Right hindlimb (tissue), 1 donor: ENCODE data around the gene MSL2.
"Not testable (repeated sequence)": the region's sequence is repeated elsewhere in the genome, so short reads cannot be mapped to it uniquely, and the experiment has no call there.

Experiments used
- DNase-seq: peaks from one replicate; pipeline ENCODE4 v3.0.0-alpha.2; 2018

MSL2 gene

DNA sequence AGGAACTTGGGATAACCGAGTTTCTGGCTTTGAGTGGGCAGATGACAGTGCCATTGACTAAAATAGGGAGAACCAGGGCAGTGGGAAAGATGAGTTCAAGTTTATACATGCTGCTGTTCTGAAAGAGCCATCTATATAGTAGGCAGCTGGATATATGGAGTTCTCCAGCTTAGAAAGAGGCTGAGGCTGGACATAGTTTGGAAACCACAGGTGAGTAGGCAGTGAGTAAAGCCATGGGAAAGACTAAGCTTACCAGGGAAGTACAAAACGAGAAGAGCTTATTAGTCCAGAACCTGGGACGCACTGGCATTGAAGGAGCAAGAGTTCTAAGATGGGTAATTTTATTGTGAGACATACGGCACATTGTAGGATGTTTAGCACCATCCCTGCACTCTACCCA lies 54.2 kb downstream of the MSL2 start:
- no peak for DNase-seq

DNA sequence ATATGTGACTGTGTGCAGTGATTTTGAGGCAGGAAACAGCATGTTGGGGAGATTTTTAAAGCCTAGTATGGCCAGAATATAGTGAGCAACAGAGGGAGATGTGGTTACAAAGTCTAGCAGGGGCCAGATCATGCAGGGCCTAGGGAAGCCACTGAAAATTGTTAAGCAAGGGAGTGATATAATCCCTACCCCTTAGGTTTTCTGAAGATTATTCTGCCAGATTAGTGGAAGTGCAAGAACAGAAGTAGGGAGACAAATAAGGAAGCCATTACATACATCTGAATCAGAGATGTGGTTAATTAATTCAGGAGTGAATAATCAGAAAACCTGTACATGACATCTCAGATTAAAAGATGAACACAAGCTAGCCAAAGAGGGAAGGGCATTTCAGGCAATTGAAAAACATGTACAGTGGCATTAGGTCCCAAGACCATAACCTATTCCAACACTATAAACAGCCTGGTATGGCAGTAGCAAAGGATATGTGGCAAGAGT lies 54.8 kb downstream of the MSL2 start:
- no peak for DNase-seq

DNA sequence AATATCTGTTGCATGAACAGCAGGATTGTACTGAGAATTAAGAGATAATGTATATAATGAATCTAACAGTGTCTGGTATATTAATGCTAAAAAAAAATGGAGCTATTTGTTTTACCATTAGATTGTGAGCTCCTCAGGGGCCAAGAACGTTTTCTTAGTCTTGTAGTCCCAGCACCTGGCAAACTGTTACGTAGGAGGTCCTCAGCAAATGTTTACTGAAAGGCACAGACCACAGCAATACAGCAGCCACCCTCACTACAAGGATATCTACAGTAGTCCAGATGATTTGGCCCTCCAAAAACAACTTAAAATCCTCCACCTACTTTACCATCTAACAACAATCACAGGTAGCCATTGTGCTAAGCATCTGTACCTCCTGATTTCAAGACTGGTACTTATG lies 59.7 kb downstream of the MSL2 start:
- no peak for DNase-seq

DNA sequence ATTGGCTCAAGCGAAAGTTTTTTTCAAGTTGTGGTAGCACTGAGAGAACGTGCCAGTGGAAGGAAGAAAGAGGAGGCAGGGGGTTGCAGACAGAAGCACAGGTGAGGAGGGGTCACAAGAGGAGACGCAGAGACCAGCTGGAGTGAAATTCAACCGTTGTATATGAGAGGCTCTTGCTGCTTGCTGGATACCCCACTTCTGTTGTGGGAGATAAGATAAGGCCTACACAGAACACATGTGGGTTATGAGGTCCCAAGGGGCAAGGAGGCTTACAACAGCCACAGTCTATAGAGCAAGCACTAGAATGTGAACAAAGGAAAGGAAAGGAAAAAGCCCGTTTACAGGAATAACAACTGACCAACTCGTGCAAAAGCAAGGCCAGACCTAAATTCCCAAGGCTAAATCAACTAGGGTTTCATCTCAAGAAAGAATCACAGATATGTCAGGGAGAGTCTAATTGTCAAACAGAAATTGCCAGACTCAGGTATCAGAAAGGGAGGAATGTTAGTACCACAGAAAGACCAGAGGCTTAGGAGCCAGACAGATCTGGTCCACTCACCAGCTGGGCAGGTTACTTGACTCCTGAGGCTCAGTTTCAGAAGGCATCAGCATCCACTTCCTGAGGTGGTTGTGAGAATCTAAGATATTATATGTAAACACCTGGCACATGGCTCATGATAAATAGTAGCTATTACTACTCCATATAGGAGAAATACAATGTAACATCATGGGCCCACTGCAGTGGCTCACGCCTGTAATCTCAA lies 60.9 kb downstream of the MSL2 start:
- DNase-seq, result no peak

DNA sequence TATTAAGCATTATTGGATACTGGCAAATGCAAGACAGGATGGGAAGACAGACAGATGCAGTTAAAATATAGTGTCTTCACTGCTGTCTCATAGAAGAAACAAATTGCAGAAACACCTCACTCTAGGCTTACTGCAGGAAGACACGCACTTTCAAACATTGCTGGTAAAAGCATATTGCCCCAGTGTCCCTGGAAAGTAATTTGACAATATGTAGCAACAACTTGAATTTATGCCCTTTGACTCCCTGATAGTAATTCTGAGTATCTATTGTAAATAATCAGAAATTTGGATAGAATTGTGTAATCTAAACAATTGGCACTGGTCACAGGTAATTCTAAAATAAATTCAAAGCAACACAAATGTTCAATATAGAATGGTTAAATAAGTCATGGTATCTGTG lies 62.0 kb downstream of the MSL2 start:
- no peak for DNase-seq

DNA sequence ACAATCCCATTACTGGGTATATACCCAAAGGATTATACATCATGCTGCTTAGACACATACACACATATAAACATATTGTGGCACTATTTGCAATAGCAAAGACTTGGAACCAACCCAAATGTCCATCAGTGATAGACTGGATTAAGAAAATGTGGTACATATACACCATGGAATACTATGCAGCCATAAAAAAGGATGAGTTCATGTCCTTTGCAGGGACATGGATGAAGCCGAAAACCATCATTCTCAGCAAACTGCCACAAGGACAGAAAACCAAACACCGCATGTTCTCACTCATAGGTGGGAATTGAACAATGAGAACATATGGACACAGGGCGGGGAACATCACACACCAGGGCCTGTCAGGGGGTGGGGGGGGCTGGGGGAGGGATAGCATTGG lies 64.5 kb downstream of the MSL2 start:
- DNase-seq, result not testable (repeated sequence)

DNA sequence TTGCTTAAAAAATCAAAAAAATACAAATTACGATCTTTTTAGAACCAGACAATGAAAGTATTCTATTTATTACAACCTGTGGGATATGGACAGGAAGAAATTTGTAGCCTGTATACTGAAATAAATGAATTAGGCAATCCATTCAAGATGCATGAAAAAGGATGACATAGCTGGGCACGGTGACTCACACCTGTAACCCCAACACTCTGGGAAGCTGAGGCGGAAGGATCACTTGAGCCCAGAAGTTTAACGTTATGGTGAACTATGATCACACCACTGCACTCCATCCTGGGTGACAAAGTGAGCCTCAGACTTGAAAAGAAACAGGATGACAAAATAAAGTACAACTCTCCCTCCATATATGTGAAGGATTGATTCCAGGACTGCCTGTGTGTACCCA lies 74.1 kb downstream of the MSL2 start:
- no peak for DNase-seq

DNA sequence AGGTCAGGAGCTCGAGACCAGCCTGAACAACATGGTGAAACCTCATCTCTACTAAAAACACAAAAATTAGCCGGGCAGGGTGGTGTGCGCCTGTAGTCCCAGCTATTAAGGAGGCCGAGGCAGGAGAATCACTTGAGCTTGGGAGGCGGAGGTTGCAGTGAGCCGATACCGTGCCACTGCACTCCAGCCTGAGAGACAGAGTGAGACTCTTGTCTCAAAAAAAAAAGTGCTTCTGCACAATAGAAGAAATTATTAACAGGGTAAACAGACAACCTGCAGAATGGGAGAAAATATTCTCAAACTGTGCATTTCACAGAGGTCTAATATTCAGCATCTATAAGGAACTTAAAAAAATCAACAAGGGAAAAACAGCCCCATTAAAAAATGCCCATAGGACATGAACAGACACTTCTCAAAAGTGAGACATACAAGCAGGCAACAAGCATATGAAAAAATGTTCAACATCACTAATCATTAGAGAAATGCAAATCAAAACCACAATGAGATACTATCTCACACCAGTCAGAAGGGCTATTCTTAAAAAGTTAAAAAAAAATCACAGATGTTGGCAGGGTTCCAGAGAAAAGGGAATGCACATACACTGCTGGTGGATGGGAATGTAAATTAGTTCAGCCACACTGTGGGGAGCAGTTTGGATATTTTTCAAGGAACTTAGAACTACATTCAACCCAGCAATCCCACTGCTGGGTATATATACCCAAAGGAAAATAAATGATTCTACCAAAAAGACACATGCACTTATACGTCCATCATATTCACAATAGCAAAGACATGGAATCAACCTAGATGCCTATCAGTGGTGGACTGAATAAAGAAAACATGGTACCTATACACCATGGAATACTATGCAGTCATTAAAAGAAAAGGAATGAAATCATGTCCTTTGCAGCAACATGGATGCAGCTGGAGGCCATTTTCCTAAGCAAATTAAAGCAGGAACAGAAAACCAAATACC lies 75.5 kb downstream of the MSL2 start:
- no peak for DNase-seq

DNA sequence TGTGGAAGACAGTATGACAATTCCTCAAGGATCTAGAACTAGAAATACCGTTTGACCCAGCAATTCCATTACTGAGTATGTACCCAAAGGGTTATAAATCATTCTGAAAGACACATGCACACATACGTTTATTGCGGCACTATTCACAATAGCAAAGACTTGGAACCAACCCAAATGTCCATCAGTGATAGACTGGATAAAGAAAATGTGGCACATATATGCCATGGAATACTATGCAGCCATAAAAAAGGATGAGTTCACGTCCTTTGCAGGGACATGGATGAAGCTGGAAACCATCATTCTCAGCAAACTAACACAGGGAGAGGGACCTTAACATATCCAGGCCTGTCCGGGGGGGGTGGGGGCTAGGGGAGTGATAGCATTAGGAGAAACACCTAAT lies 76.4 kb downstream of the MSL2 start:
- DNase-seq, result not testable (repeated sequence)

DNA sequence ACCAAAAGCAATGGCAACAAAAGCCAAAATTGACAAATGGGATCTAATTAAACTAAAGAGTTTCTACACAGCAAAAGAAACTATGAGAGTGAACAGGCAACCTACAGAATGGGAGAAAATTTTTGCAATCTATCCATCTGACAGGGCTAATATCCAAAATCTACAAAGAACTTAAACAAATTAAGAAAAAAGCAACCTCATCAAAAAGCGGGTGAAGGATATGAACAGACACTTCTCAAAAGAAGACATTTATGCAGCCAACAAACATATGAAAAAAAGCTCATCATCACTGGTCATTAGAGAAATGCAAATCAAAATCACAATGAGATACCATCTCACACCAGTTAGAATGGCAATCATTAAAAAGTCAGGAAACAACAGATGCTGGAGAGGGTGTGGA lies 76.8 kb downstream of the MSL2 start:
- DNase-seq, result not testable (repeated sequence)

DNA sequence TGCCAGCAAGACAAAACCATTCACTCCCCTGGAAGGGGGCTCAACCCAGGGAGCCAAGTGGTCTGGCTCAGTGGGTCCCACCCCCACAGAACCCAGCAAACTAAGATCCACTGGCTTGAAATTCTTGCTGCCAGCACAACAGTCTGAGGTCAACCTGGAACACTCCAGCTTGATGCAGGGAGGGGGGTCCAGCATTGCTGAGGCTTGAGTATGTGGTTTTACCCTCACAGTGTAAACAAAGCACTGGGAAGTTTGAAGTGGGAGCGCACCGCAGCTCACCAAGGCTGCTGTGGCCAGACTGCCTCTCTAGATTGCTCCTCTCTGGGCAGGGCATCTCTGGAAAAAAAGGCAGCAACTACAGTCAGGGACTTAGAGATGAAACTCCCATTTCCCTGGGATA lies 81.7 kb downstream of the MSL2 start:
- DNase-seq, result no peak

DNA sequence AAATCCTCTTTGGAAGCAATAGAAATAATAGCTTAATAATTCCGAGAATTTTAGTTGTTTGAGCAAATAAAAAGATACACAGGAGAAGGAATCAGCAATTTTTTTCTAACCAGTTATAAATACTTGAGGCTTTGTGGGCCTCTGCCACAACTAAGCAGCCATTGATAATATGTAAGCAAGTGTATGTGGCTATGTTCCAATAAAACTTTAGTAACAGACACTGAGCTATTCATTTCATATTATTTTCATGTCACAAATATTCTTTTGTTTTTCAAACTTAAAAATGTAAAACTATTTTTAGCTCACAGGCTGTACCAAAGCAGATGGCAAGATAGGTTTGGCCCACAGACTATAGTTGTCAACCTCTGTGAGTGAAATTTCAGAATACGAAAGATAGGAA lies 85.7 kb downstream of the MSL2 start:
- no peak for DNase-seq

DNA sequence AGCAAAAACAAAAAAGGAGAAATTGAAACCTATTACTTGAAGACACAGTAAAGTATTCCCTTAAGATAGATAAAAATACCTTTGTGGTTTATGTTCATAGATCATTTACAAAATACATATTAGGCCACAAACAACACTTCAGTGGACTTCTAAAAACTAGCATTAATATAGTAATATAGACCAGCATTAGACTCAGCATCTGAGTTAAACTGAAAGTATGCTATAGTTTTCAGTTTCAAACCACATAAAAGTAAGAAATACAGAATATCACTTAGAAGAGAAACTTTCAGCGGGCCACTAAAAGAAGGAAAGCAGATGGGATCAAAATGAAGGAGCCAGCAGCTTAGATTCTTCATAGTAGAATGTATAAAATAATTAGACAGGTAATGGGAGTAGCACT lies 86.6 kb downstream of the MSL2 start:
- no peak for DNase-seq

DNA sequence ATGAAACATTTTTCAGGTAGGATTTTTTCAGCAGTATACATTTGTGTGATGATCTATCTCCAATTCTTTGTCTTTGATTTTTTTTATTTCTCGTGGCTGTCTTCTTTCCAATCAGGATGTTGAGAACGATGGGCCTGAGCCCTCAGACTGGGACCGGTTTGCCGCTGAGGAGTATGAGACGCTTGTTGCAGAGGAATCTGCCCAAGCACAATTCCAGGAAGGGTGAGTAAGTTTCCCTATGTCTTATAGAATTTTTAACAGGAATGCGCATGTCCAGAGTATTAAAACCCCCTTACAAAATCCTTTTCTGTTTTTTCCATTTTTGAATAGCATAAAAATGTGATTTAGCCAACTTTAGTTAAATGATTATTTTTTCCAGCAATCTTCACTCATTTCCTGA lies 90.0 kb downstream of the MSL2 start:
- DNase-seq, result no peak

DNA sequence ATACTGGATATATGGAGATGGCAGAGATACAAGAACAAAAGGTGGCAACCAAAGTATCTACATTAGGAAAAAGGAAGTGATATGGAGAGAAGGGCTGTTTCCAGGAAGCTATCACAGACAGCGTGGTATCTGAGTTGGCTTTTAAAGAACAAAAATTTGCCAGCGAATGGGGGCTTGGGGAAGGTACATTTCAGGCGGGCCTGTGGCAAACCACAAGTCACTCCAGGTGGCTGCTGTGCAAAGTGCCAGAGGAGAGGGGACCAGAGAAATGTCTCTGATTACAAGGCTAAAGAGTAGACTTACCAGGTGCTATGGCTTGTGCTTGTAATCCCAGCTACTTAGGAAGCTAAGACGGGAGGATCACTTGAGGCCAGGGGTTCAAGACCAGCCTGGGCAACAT lies 91.1 kb downstream of the MSL2 start:
- DNase-seq, result no peak
